IMR-90 (cell line): Measurements from ENCODE around the gene SMARCD2. TPM values are rescaled to one million over a fixed set of nuclear protein-coding genes. Genes with fewer than 3 reads are reported as not detected.

Experiments used
- ATAC-seq: fragments of 200-7000 bp; cut with Tn5 transposase; 2 replicates; pipeline ENCODE4 v1.9.1; 2020; ENCODE audit warnings: low read depth, mild to moderate bottlenecking, moderate library complexity
- BruUV-seq: library from RNA; stranded (reverse); fragments of 400-500 nt; replicated peaks from 2 replicates; lab custom pipeline; 2021; lab: Mats Ljungman, UMichigan
- CTCF ChIA-PET: fragments of 300-600 bp; formaldehyde crosslinking; extraction: SDS; loops from one replicate; lab custom pipeline; 2021; ENCODE audit warnings: antibody characterized with exemption; lab: Yijun Ruan, JAX
- POLR2A ChIA-PET: fragments of 300-600 bp; sonication (Branson Sonifier 250); formaldehyde crosslinking; loops from one replicate; lab custom pipeline; 2022; ENCODE audit warnings: antibody characterized with exemption; ENCODE audit not compliant: unreplicated experiment; lab: Charles Lee
- DNase-seq: peaks from one replicate; pipeline ENCODE4 v3.0.0; 2013
- H2AFZ ChIP-seq: replicated peaks from 2 replicates; pipeline ENCODE3; 2013; ENCODE audit warnings: low read length, mild to moderate bottlenecking; ENCODE audit not compliant: poor library complexity
- H2AK5ac ChIP-seq: 2 replicates; pipeline ENCODE4 v1.6.1; 2013; ENCODE audit warnings: low read depth, low read length, inconsistent platforms
- H2AK9ac ChIP-seq: replicated peaks from 2 replicates; pipeline ENCODE3; 2013; ENCODE audit warnings: mild to moderate bottlenecking, low read depth, low read length, moderate library complexity; ENCODE audit not compliant: poor library complexity
- H2BK120ac ChIP-seq: 2 replicates; pipeline ENCODE4 v1.6.1; 2013; ENCODE audit warnings: low read depth, low read length, inconsistent platforms
- H2BK15ac ChIP-seq: 3 replicates; pipeline ENCODE4 v1.6.1; 2013; ENCODE audit warnings: low read depth, low read length, inconsistent platforms
- H2BK20ac ChIP-seq: 2 replicates; pipeline ENCODE4 v1.6.1; 2013; ENCODE audit warnings: low read depth, mild to moderate bottlenecking, inconsistent platforms, low read length, moderate library complexity
- H2BK5ac ChIP-seq: 2 replicates; pipeline ENCODE4 v1.6.1; 2013; ENCODE audit warnings: mild to moderate bottlenecking, low read depth, low read length, inconsistent platforms; ENCODE audit not compliant: poor library complexity, severe bottlenecking
- H3K14ac ChIP-seq: replicated peaks from 2 replicates; pipeline ENCODE4 v1.6.1; 2013; ENCODE audit warnings: low read depth, low read length, inconsistent platforms
- H3K18ac ChIP-seq: 2 replicates; pipeline ENCODE4 v1.6.1; 2013; ENCODE audit warnings: low read depth, low read length, control low read depth
- H3K23ac ChIP-seq: 2 replicates; pipeline ENCODE4 v1.6.1; 2013; ENCODE audit warnings: low read depth, low read length, inconsistent platforms
- H3K27ac ChIP-seq: 2 replicates; pipeline ENCODE4 v1.5.1; 2013; ENCODE audit warnings: mild to moderate bottlenecking, control low read depth, low read length; ENCODE audit not compliant: insufficient read depth
- H3K27me3 ChIP-seq: 2 replicates; pipeline ENCODE4 v1.6.1; 2013; ENCODE audit warnings: low read length; ENCODE audit not compliant: control insufficient read depth, insufficient read depth
- H3K36me3 ChIP-seq: 2 replicates; pipeline ENCODE4 v1.6.1; 2013; ENCODE audit warnings: low read length, mixed read lengths; ENCODE audit not compliant: control insufficient read depth, insufficient read depth
- H3K4ac ChIP-seq: 2 replicates; pipeline ENCODE4 v1.6.1; 2013; ENCODE audit warnings: low read depth, low read length, inconsistent platforms
- H3K4me1 ChIP-seq: 2 replicates; pipeline ENCODE4 v1.6.1; 2013; ENCODE audit warnings: low read length, mixed read lengths; ENCODE audit not compliant: control insufficient read depth, insufficient read depth
- H3K4me2 ChIP-seq: 2 replicates; pipeline ENCODE4 v1.6.1; 2013; ENCODE audit warnings: low read depth, mild to moderate bottlenecking, control low read depth, low read length, moderate library complexity
- H3K4me3 ChIP-seq: 2 replicates; pipeline ENCODE4 v1.5.1; 2013; ENCODE audit warnings: low read depth, mild to moderate bottlenecking, control low read depth, low read length, moderate library complexity; ENCODE audit not compliant: insufficient read depth
- H3K56ac ChIP-seq: 2 replicates; pipeline ENCODE4 v1.6.1; 2013; ENCODE audit warnings: low read length, inconsistent platforms; ENCODE audit not compliant: insufficient read depth; ENCODE audit errors: extremely low read depth
- H3K79me1 ChIP-seq, 2 experiments: 2 replicates each; pipeline ENCODE4 v1.6.1; 2013; ENCODE audit warnings: low read length in 2 of 2, inconsistent platforms in 1 of 2, low read depth in 1 of 2
- H3K9ac ChIP-seq: 2 replicates; pipeline ENCODE4 v1.6.1; 2013; ENCODE audit warnings: low read depth, low read length, control low read depth
- H3K9me1 ChIP-seq: 2 replicates; pipeline ENCODE4 v1.6.1; 2013; ENCODE audit warnings: low read length, inconsistent platforms; ENCODE audit not compliant: insufficient read depth
- H3K9me3 ChIP-seq: 2 replicates; pipeline ENCODE4 v1.6.1; 2013; ENCODE audit warnings: low read length; ENCODE audit not compliant: control insufficient read depth, insufficient read depth
- H4K20me1 ChIP-seq: 2 replicates; pipeline ENCODE4 v1.6.1; 2013; ENCODE audit warnings: low read length, inconsistent platforms; ENCODE audit not compliant: insufficient read depth
- H4K5ac ChIP-seq: 2 replicates; pipeline ENCODE4 v1.6.1; 2013; ENCODE audit warnings: mild to moderate bottlenecking, low read depth, low read length, control low read depth
- H4K8ac ChIP-seq, 2 experiments: 2 replicates each; pipeline ENCODE4 v1.6.1; 2013; ENCODE audit warnings: low read depth in 2 of 2, low read length in 2 of 2, control low read depth in 1 of 2, inconsistent platforms in 1 of 2
- H4K91ac ChIP-seq: 2 replicates; pipeline ENCODE4 v1.6.1; 2013; ENCODE audit warnings: low read depth, low read length, inconsistent platforms; ENCODE audit not compliant: insufficient read depth
- CEBPB ChIP-seq: IDR thresholded peaks from 2 replicates; pipeline ENCODE4 v1.6.1; 2012; ENCODE audit warnings: low read depth, low read length, improper control_type of control experiment
- CHD1 ChIP-seq: IDR thresholded peaks from 2 replicates; pipeline ENCODE4 v1.6.1; 2012; ENCODE audit warnings: low read depth, low read length, improper control_type of control experiment
- FOS ChIP-seq: fragments of 150-350 bp; IDR thresholded peaks from 2 replicates; pipeline ENCODE4 v1.6.1; 2016; ENCODE audit warnings: low read depth, low read length
- MAFK ChIP-seq: IDR thresholded peaks from 2 replicates; pipeline ENCODE4 v1.6.1; 2012; ENCODE audit warnings: low read depth, low read length, improper control_type of control experiment
- RAD21 ChIP-seq: IDR thresholded peaks from 2 replicates; pipeline ENCODE4 v1.6.1; 2012; ENCODE audit warnings: low read length, improper control_type of control experiment
- RFX5 ChIP-seq: IDR thresholded peaks from 2 replicates; pipeline ENCODE4 v1.8.0; 2012; ENCODE audit warnings: low read depth, mild to moderate bottlenecking, low read length, moderate library complexity
- SMC3 ChIP-seq: fragments of 150-350 bp; IDR thresholded peaks from 2 replicates; pipeline ENCODE4 v1.6.1; 2016; ENCODE audit warnings: low read depth, mild to moderate bottlenecking, antibody characterized with exemption, low read length, moderate library complexity
- USF2 ChIP-seq: fragments of 150-350 bp; IDR thresholded peaks from 2 replicates; pipeline ENCODE4 v1.6.1; 2017; ENCODE audit warnings: mild to moderate bottlenecking, antibody characterized with exemption, low read length, low read depth
- WGBS, 2 experiments: methylation state at CpG; one replicate each; pipeline versions ENCODE4 v1.1.5 to v1.1.7; 2013; ENCODE audit warnings: missing lambda C conversion rate in 2 of 2; ENCODE audit not compliant: insufficient read length in 1 of 2; ENCODE audit errors: extremely low coverage in 2 of 2; 5-methylcytosine and 5-hydroxymethylcytosine counted together
- dilution Hi-C: fragments of 300-500 bp; cut with HindIII; formaldehyde crosslinking; loops from one replicate; pipeline ENCODE4 v1.14.3; 2018; ENCODE audit warnings: low sequenced_read_pairs; ENCODE audit not compliant: unreplicated experiment
- in situ Hi-C: fragments of 300-500 bp; cut with MboI; formaldehyde crosslinking; loops from 3 replicates; pipeline ENCODE4 v1.14.3; 2019; ENCODE audit warnings: low sequenced_read_pairs, inconsistent platforms, mixed read lengths
- intact Hi-C: fragments of 100-400 bp; cut with micrococcal nuclease; formaldehyde crosslinking; loops from 2 replicates; pipeline ENCODE4 v1.10.0; 2022
- polyA plus RNA-seq, 3 experiments: library from polyadenylated mRNA; depleted of rRNA; stranded (reverse); fragments of >200 nt; gene quantifications; 2 replicates each; pipeline ENCODE4 v1.2.3, GENCODE V29; 2012; ENCODE audit warnings: low replicate concordance in 1 of 3
- total RNA-seq: library from RNA; depleted of rRNA; stranded (reverse); fragments of >200 nt; gene quantifications from 2 replicates; pipeline ENCODE4 v1.2.3, GENCODE V29; 2012

The SMARCD2 gene
- total and polyA plus RNA-seq, 2 of the 4 experiments (the other 2 are of a cell fraction) = 56.9 to 91.2 TPM

GRCh38 chr17:63819131-63819530 lies 23.4 kb downstream of the SMARCD2 start:
- CTCF ChIA-PET = no interaction called here
- POLR2A ChIA-PET = no interaction called here
- no peak overlapping the region for H3K4me2 ChIP-seq
- H4K91ac ChIP-seq = no peak overlapping the region
- no peak overlapping the region for H2AFZ ChIP-seq
- no peak overlapping the region for H3K18ac ChIP-seq
- peaks cover 15% of the 10 kb centered on the region for H3K9me1 ChIP-seq
- no peak overlapping the region for H3K14ac ChIP-seq
- peaks cover 84% of the 10 kb centered on the region for H3K36me3 ChIP-seq
- no peaks in the 10 kb centered on the region for H3K9me3 ChIP-seq
- no peak overlapping the region; a peak in 1 of 4 replicates for H4K8ac ChIP-seq
- 100% methylated on average over 1 of the region's 6 CpGs; no CpG with 5 or more reads in 1 of the 2 experiments for WGBS, 2 experiments
- no peak overlapping the region for H2BK15ac ChIP-seq
- peaks cover 20% of the 10 kb centered on the region for H3K4me1 ChIP-seq
- dilution Hi-C loops = no loop called here
- in situ Hi-C loops = no loop called here
- H3K4me3 ChIP-seq = no peak overlapping the region
- no TSS peak for BruUV-seq
- no peak overlapping the region for H2AK9ac ChIP-seq
- H4K5ac ChIP-seq = no peak overlapping the region
- no peak overlapping the region for H3K23ac ChIP-seq
- H3K4ac ChIP-seq = no peak overlapping the region
- H2BK120ac ChIP-seq = no peak overlapping the region
- DNase-seq (no peak), ATAC-seq (no peak)
- H2AK5ac ChIP-seq = no peak overlapping the region
- TF ChIP-seq FOS = no peak
- no peak for TF ChIP-seq RAD21
- no peak for TF ChIP-seq USF2
- TF ChIP-seq RFX5 = no peak
- TF ChIP-seq MAFK = no peak
- TF ChIP-seq CHD1 = no peak
- no peak for TF ChIP-seq CEBPB
- no peak for TF ChIP-seq SMC3
- H3K56ac ChIP-seq = no peak overlapping the region
- no peak overlapping the region for H3K27ac ChIP-seq
- H2BK20ac ChIP-seq = no peak overlapping the region
- intact Hi-C loops = loop anchor here (2.0 kb wide), 1 partner anchor 14 kb away; no protein-coding TSS in a partner anchor
- no peaks in the 10 kb centered on the region for H3K27me3 ChIP-seq
- H4K20me1 ChIP-seq = peaks cover 26% of the 10 kb centered on the region
- H3K79me1 ChIP-seq = peaks cover 41 to 77% of the 10 kb centered on the region in 2 experiments
- no peak overlapping the region for H2BK5ac ChIP-seq
- no peak overlapping the region for H3K9ac ChIP-seq
